CD4-positive, alpha-beta T cell (primary cell): ENCODE data around the gene ARHGEF28. TPM values are rescaled to one million over a fixed set of nuclear protein-coding genes. Genes with fewer than 3 reads are reported as not detected.

Source experiments
- ATAC-seq: fragments of 200-7000 bp; cut with Tn5 transposase; one replicate; pipeline ENCODE4 v1.10.0; 2022; ENCODE audit warnings: mild to moderate bottlenecking; ENCODE audit not compliant: poor library complexity
- CTCF ChIA-PET: fragments of 350-600 bp; sonication (Branson Sonifier 250); formaldehyde crosslinking; loops from one replicate; lab custom pipeline; 2021; ENCODE audit warnings: antibody characterized with exemption, inconsistent platforms; lab: Charles Lee
- POLR2A ChIA-PET: fragments of 350-600 bp; sonication (Branson Sonifier 250); formaldehyde crosslinking; loops from one replicate; lab custom pipeline; 2021; ENCODE audit warnings: antibody characterized with exemption, inconsistent platforms; lab: Charles Lee
- DNase-seq, 14 experiments: peaks; one replicate each; pipeline ENCODE4 v3.0.0-alpha.2; 2013 to 2020; ENCODE audit warnings: mixed read lengths in 2 of 14
- H3K27ac ChIP-seq, 2 donors: one replicate each; pipeline versions ENCODE4 v1.5.1 to v1.7.0; 2013; ENCODE audit warnings: low read length in 2 of 2, low read depth in 1 of 2, mild to moderate bottlenecking in 1 of 2
- H3K27me3 ChIP-seq, 2 experiments: 1 replicate in 1 of 2; 2 replicates in 1 of 2; pipeline versions ENCODE4 v1.6.1 to v1.7.0; 2013; ENCODE audit warnings: low read length in 2 of 2, control low read depth in 1 of 2, mild to moderate bottlenecking in 1 of 2, moderate library complexity in 1 of 2; ENCODE audit not compliant: insufficient read depth in 2 of 2, control insufficient read depth in 1 of 2
- H3K36me3 ChIP-seq: one replicate; pipeline ENCODE4 v1.6.1; 2013; ENCODE audit warnings: low read length, control low read depth; ENCODE audit not compliant: insufficient read depth
- H3K4me1 ChIP-seq: one replicate; pipeline ENCODE4 v1.6.1; 2013; ENCODE audit warnings: low read length, control low read depth; ENCODE audit not compliant: insufficient read depth
- H3K4me3 ChIP-seq: one replicate; pipeline ENCODE4 v1.5.1; 2013; ENCODE audit warnings: mild to moderate bottlenecking, low read length, moderate library complexity
- H3K9me3 ChIP-seq, 2 experiments: 1 replicate in 1 of 2; 2 replicates in 1 of 2; pipeline versions ENCODE4 v1.6.1 to v1.7.0; 2013; ENCODE audit warnings: low read length in 2 of 2, mild to moderate bottlenecking in 2 of 2, control low read depth in 1 of 2, moderate library complexity in 1 of 2; ENCODE audit not compliant: control insufficient read depth in 1 of 2, insufficient read depth in 1 of 2
- H3K27ac Mint-ChIP-seq: one replicate; pipeline ENCODE4 v1.8.0; 2020; ENCODE audit warnings: mixed read lengths
- H3K27me3 Mint-ChIP-seq: one replicate; pipeline ENCODE4 v1.8.0; 2021; ENCODE audit warnings: mixed read lengths
- H3K36me3 Mint-ChIP-seq: one replicate; pipeline ENCODE4 v1.8.0; 2021; ENCODE audit warnings: low read depth, mixed read lengths
- H3K4me1 Mint-ChIP-seq: one replicate; pipeline ENCODE4 v1.8.0; 2021; ENCODE audit warnings: low read depth, mixed read lengths
- H3K4me3 Mint-ChIP-seq: one replicate; pipeline ENCODE4 v1.8.0; 2020; ENCODE audit warnings: mild to moderate bottlenecking, mixed read lengths
- H3K9me3 Mint-ChIP-seq: one replicate; pipeline ENCODE4 v1.8.0; 2020; ENCODE audit warnings: mixed read lengths
- CTCF ChIP-seq: fragments of 200-600 bp; IDR thresholded peaks from one replicate; pipeline ENCODE4 v1.8.0; 2022; ENCODE audit warnings: antibody characterized with exemption, mild to moderate bottlenecking
- intact Hi-C, 2 experiments: fragments of 100-400 bp; cut with DNase I in 1 of 2; cut with micrococcal nuclease in 1 of 2; formaldehyde crosslinking; loops; one replicate each; pipeline versions ENCODE4 v1.15.1 to v1.9.0; 2023 to 2025; cut with DNase I, micrococcal nuclease
- total RNA-seq, 174 experiments: library from RNA in 2 of 174; stranded (reverse) in 2 of 174; gene quantifications; one replicate each; pipeline ENCODE4 v1.2.3 and lab custom pipeline; 2021 to 2026

Gene ARHGEF28
- total RNA-seq, 2 experiments from 2014 or later, result not detected

- Histone ChIP-seq H3K27ac (no peak overlapping the region), H3K4me1 (no peaks in the 10 kb centered on the region), H3K27me3 (no peaks in the 10 kb centered on the region), H3K4me3 (no peak overlapping the region), H3K36me3 (no peaks in the 10 kb centered on the region), H3K9me3 (no peaks in the 10 kb centered on the region)
- ATAC-seq (no peak), DNase-seq (no peak)
- Mint-ChIP-seq H3K36me3 (no peaks in the 10 kb centered on the region), H3K4me3 (no peak overlapping the region), H3K4me1 (no peaks in the 10 kb centered on the region), H3K27ac (no peak overlapping the region), H3K9me3 (no peaks in the 10 kb centered on the region), H3K27me3 (peaks cover 10% of the 10 kb centered on the region)
- no peak for TF ChIP-seq CTCF
- POLR2A ChIA-PET, result no interaction called here
- intact Hi-C loops, result loop anchor here in 1 of 2 experiments (10.0 kb wide), 2 partner anchors 314 to 1776 kb away; no protein-coding TSS in a partner anchor
- CTCF ChIA-PET, result no interaction called here
Observed at GRCh38 chr5:73908395-73908794, 282.4 kb downstream of the ARHGEF28 start.

GRCh38 chr5:73908846-73909245 is 282.9 kb downstream of the ARHGEF28 start:
- Histone ChIP-seq H3K4me1 (no peaks in the 10 kb centered on the region), H3K4me3 (no peak overlapping the region), H3K36me3 (no peaks in the 10 kb centered on the region), H3K27ac (no peak overlapping the region), H3K27me3 (no peaks in the 10 kb centered on the region), H3K9me3 (no peaks in the 10 kb centered on the region)
- no peak overlapping the region for H3K4me3 Mint-ChIP-seq
- H3K4me1 Mint-ChIP-seq, result no peaks in the 10 kb centered on the region
- POLR2A ChIA-PET, result no interaction called here
- no peaks in the 10 kb centered on the region for H3K9me3 Mint-ChIP-seq
- ATAC-seq (no peak), DNase-seq (no peak)
- no peak for TF ChIP-seq CTCF
- no peaks in the 10 kb centered on the region for H3K36me3 Mint-ChIP-seq
- H3K27me3 Mint-ChIP-seq, result peaks cover 10% of the 10 kb centered on the region
- intact Hi-C loops, result loop anchor here in 1 of 2 experiments (10.0 kb wide), 2 partner anchors 314 to 1776 kb away; no protein-coding TSS in a partner anchor
- no peak overlapping the region for H3K27ac Mint-ChIP-seq
- CTCF ChIA-PET, result no interaction called here

- peaks cover 10% of the 10 kb centered on the region for H3K27me3 Mint-ChIP-seq
- no peaks in the 10 kb centered on the region for H3K9me3 Mint-ChIP-seq
- H3K4me3 Mint-ChIP-seq, result no peak overlapping the region
- H3K27ac ChIP-seq, result no peak overlapping the region
- intact Hi-C loops, result loop anchor here in 1 of 2 experiments (10.0 kb wide), 2 partner anchors 315 to 1775 kb away; no protein-coding TSS in a partner anchor
- no peak for DNase-seq
- no peak overlapping the region for H3K4me3 ChIP-seq
- H3K36me3 Mint-ChIP-seq, result no peaks in the 10 kb centered on the region
- ChIA-PET CTCF (interaction anchor here (0.6 kb wide), 1 partner anchor 135 kb away, joined by 3 read pairs; no protein-coding TSS in a partner anchor), POLR2A (no interaction called here)
- no peak overlapping the region for H3K27ac Mint-ChIP-seq
- ATAC-seq, result no peak
- no peaks in the 10 kb centered on the region for H3K36me3 ChIP-seq
- no peaks in the 10 kb centered on the region for H3K4me1 ChIP-seq
- H3K4me1 Mint-ChIP-seq, result no peaks in the 10 kb centered on the region
- no peak for TF ChIP-seq CTCF
- no peaks in the 10 kb centered on the region for H3K27me3 ChIP-seq
- H3K9me3 ChIP-seq, result no peaks in the 10 kb centered on the region
Observed at GRCh38 chr5:73909474-73909873, 283.5 kb downstream of the ARHGEF28 start.
